HEK293 (cell line): ENCODE data around the gene NAV2.

Experiments
- CTCF ChIA-PET: fragments of 350-600 bp; formaldehyde crosslinking; extraction: SDS; loops from one replicate; lab custom pipeline; 2021; ENCODE audit warnings: antibody characterized with exemption; lab: Yijun Ruan, JAX
- POLR2A ChIA-PET: fragments of 300-600 bp; formaldehyde crosslinking; extraction: SDS; loops from one replicate; lab custom pipeline; 2020; ENCODE audit warnings: antibody characterized with exemption, inconsistent platforms; lab: Yijun Ruan, JAX
- H3K27ac ChIP-seq: fragments of 200-500 bp; sonication (Bioruptor generic); 2 replicates; pipeline ENCODE4 v1.5.1; 2014; ENCODE audit warnings: low read depth, low read length, control low read depth, inconsistent platforms; ENCODE audit errors: extremely low read depth
- H3K36me3 ChIP-seq, 2 experiments: fragments of 200-500 bp in 1 of 2; sonication (Bioruptor generic) in 1 of 2; 1 replicate in 1 of 2; 2 replicates in 1 of 2; pipeline ENCODE4 v1.5.1; 2014 to 2017; ENCODE audit warnings: inconsistent platforms in 2 of 2, low read length in 2 of 2; ENCODE audit not compliant: control insufficient read depth in 2 of 2, insufficient read depth in 1 of 2
- H3K4me1 ChIP-seq: fragments of 200-500 bp; sonication (Bioruptor generic); 2 replicates; pipeline ENCODE4 v1.5.1; 2014; ENCODE audit warnings: mild to moderate bottlenecking, low read length, inconsistent platforms; ENCODE audit not compliant: control insufficient read depth, insufficient read depth
- H3K4me3 ChIP-seq: 2 replicates; pipeline ENCODE4 v1.5.1; 2011; ENCODE audit warnings: low read depth, mild to moderate bottlenecking, control low read depth, low read length, moderate library complexity
- H3K9me3 ChIP-seq: fragments of 200-500 bp; sonication (Bioruptor generic); 2 replicates; pipeline ENCODE4 v1.5.1; 2014; ENCODE audit warnings: low read depth, low read length, inconsistent platforms; ENCODE audit not compliant: control insufficient read depth, insufficient read depth
- MEIS1 ChIP-seq: sonication (generic); formaldehyde crosslinking; IDR thresholded peaks from 2 replicates; pipeline ENCODE4 v1.8.1; 2022; ENCODE audit warnings: missing genetic modification reagents, mild to moderate bottlenecking, borderline replicate concordance
- OSR2 ChIP-seq: fragments of 450-650 bp; formaldehyde crosslinking; IDR thresholded peaks from 2 replicates; pipeline ENCODE4 v1.5.1; 2016; ENCODE audit warnings: missing biosample characterization, missing genetic modification characterization
- YY2 ChIP-seq: fragments of 450-650 bp; formaldehyde crosslinking; IDR thresholded peaks from 2 replicates; pipeline ENCODE4 v1.5.1; 2016; ENCODE audit warnings: missing biosample characterization, missing genetic modification characterization
- ZBTB7A ChIP-seq: fragments of 450-650 bp; formaldehyde crosslinking; IDR thresholded peaks from 2 replicates; pipeline ENCODE4 v1.5.1; 2016; ENCODE audit warnings: low read depth, missing biosample characterization, missing genetic modification characterization
- ZFP37 ChIP-seq: fragments of 450-650 bp; formaldehyde crosslinking; IDR thresholded peaks from 2 replicates; pipeline ENCODE4 v1.5.1; 2016; ENCODE audit warnings: missing biosample characterization, missing genetic modification characterization
- ZNF121 ChIP-seq: fragments of 450-650 bp; formaldehyde crosslinking; IDR thresholded peaks from 2 replicates; pipeline ENCODE4 v1.5.1; 2016; ENCODE audit warnings: missing biosample characterization, missing genetic modification characterization
- ZNF266 ChIP-seq: fragments of 450-650 bp; formaldehyde crosslinking; IDR thresholded peaks from 2 replicates; pipeline ENCODE4 v1.5.1; 2016; ENCODE audit warnings: missing biosample characterization, missing genetic modification characterization, low read depth
- ZNF274 ChIP-seq, 2 experiments: fragments of 200-500 bp in 1 of 2; fragments of 450-650 bp in 1 of 2; sonication (Bioruptor generic) in 1 of 2; formaldehyde crosslinking in 1 of 2; IDR thresholded peaks; 2 replicates each; pipeline versions ENCODE4 v1.5.1 to v1.6.1; 2014 to 2016; ENCODE audit warnings: borderline replicate concordance in 1 of 2, inconsistent platforms in 1 of 2, low read length in 1 of 2, missing biosample characterization in 1 of 2, missing genetic modification characterization in 1 of 2
- ZNF292 ChIP-seq: fragments of 450-650 bp; formaldehyde crosslinking; IDR thresholded peaks from 2 replicates; pipeline ENCODE4 v1.5.1; 2016; ENCODE audit warnings: low read depth, missing biosample characterization, missing genetic modification characterization, borderline replicate concordance
- ZNF596 ChIP-seq: fragments of 450-650 bp; IDR thresholded peaks from 2 replicates; pipeline ENCODE4 v1.5.0; 2018; ENCODE audit warnings: missing biosample characterization, mild to moderate bottlenecking, missing genetic modification characterization, moderate library complexity
- ZNF677 ChIP-seq: fragments of 450-650 bp; IDR thresholded peaks from 2 replicates; pipeline ENCODE4 v1.5.0; 2018; ENCODE audit warnings: missing biosample characterization, mild to moderate bottlenecking, missing genetic modification characterization, moderate library complexity
- TF ChIP-seq, protein P1 (sequence below): fragments of 450-650 bp; formaldehyde crosslinking; IDR thresholded peaks from 2 replicates; pipeline ENCODE4 v1.5.1; 2016; ENCODE audit warnings: missing biosample characterization, missing genetic modification characterization
- TF ChIP-seq, protein P2 (sequence below): IDR thresholded peaks from 2 replicates; pipeline ENCODE4 v1.6.1; 2011; ENCODE audit warnings: mild to moderate bottlenecking, low read depth, low read length, borderline replicate concordance
- TF ChIP-seq, protein P3 (sequence below): fragments of 450-650 bp; formaldehyde crosslinking; IDR thresholded peaks from 2 replicates; pipeline ENCODE4 v1.5.1; 2016; ENCODE audit warnings: missing biosample characterization, missing genetic modification characterization, borderline replicate concordance
- TF ChIP-seq, protein P4 (sequence below): fragments of 450-650 bp; formaldehyde crosslinking; IDR thresholded peaks from 2 replicates; pipeline ENCODE4; 2016; ENCODE audit warnings: missing biosample characterization, missing genetic modification characterization
- TF ChIP-seq, protein P5 (sequence below): fragments of 450-650 bp; IDR thresholded peaks from 2 replicates; pipeline ENCODE4 v1.5.1; 2018; ENCODE audit warnings: missing biosample characterization, mild to moderate bottlenecking, missing genetic modification characterization
- TF ChIP-seq, protein P6 (sequence below): fragments of 450-650 bp; formaldehyde crosslinking; IDR thresholded peaks from 2 replicates; pipeline ENCODE4 v1.5.1; 2016; ENCODE audit warnings: missing biosample characterization, missing genetic modification characterization

NAV2 gene

DNA sequence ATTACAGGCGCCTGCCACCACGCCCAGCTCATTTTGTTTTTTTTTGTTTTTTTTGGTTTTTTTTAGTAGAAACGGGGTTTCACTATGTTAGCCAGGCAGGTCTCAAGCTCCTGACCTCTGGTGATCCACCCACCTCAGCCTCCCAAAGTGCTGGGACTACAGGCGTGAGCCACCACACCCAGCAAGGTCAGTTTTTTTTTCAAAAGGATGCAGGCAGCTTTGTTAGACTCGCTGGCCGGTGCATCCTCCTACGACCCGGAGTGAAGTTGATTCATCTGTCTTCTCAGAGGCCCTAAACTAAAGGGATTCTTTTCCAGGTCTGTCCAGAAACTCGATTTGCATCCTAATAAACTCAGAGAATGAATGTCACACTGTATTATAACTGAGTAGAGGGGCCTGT, 265.3 kb downstream of the NAV2 start:
- POLR2A ChIA-PET, result no interaction called here
- Histone ChIP-seq H3K4me1 (0 out of 2 replicates have a peak, but pooled peaks cover 3% of the 10 kb centered on the region), H3K36me3 (no peaks in the 10 kb centered on the region), H3K27ac (no peak overlapping the region), H3K4me3 (no peak overlapping the region), H3K9me3 (no peaks in the 10 kb centered on the region)
- TF ChIP-seq, protein P1, sequence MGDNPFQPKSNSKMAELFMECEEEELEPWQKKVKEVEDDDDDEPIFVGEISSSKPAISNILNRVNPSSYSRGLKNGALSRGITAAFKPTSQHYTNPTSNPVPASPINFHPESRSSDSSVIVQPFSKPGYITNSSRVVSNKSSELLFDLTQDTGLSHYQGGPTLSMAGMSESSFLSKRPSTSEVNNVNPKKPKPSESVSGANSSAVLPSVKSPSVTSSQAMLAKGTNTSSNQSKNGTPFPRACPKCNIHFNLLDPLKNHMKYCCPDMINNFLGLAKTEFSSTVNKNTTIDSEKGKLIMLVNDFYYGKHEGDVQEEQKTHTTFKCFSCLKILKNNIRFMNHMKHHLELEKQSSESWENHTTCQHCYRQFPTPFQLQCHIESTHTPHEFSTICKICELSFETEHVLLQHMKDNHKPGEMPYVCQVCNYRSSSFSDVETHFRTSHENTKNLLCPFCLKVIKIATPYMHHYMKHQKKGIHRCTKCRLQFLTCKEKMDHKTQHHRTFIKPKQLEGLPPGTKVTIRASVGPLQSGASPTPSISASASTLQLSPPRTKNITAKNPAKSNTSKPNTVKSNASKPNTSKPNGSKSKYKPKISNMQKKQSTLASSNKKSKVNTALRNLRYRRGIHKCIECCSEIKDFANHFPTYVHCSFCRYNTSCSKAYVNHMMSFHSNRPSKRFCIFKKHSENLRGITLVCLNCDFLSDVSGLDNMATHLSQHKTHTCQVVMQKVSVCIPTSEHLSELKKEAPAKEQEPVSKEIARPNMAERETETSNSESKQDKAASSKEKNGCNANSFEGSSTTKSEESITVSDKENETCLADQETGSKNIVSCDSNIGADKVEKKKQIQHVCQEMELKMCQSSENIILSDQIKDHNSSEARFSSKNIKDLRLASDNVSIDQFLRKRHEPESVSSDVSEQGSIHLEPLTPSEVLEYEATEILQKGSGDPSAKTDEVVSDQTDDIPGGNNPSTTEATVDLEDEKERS (tag by site-specific recombination), result no peak
- TF ChIP-seq, protein P2, sequence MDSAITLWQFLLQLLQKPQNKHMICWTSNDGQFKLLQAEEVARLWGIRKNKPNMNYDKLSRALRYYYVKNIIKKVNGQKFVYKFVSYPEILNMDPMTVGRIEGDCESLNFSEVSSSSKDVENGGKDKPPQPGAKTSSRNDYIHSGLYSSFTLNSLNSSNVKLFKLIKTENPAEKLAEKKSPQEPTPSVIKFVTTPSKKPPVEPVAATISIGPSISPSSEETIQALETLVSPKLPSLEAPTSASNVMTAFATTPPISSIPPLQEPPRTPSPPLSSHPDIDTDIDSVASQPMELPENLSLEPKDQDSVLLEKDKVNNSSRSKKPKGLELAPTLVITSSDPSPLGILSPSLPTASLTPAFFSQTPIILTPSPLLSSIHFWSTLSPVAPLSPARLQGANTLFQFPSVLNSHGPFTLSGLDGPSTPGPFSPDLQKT, result no peak
- no peak for TF ChIP-seq OSR2 (tag by site-specific recombination)
- TF ChIP-seq, protein P3, sequence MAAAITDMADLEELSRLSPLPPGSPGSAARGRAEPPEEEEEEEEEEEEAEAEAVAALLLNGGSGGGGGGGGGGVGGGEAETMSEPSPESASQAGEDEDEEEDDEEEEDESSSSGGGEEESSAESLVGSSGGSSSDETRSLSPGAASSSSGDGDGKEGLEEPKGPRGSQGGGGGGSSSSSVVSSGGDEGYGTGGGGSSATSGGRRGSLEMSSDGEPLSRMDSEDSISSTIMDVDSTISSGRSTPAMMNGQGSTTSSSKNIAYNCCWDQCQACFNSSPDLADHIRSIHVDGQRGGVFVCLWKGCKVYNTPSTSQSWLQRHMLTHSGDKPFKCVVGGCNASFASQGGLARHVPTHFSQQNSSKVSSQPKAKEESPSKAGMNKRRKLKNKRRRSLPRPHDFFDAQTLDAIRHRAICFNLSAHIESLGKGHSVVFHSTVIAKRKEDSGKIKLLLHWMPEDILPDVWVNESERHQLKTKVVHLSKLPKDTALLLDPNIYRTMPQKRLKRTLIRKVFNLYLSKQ (tag by site-specific recombination), result no peak
- no peak for TF ChIP-seq ZFP37 (tag by site-specific recombination)
- TF ChIP-seq ZNF274 (IDR thresholded peaks at IDR 0.05; ENCODE audit: low read length), result no peak
- no peak for TF ChIP-seq ZNF274 (tag by site-specific recombination; IDR thresholded peaks at IDR 0.05; ENCODE audit: borderline replicate concordance)
- TF ChIP-seq ZNF266 (tag by site-specific recombination), result no peak
- no peak for TF ChIP-seq ZNF596 (tag by site-specific recombination)
- TF ChIP-seq, protein P4, sequence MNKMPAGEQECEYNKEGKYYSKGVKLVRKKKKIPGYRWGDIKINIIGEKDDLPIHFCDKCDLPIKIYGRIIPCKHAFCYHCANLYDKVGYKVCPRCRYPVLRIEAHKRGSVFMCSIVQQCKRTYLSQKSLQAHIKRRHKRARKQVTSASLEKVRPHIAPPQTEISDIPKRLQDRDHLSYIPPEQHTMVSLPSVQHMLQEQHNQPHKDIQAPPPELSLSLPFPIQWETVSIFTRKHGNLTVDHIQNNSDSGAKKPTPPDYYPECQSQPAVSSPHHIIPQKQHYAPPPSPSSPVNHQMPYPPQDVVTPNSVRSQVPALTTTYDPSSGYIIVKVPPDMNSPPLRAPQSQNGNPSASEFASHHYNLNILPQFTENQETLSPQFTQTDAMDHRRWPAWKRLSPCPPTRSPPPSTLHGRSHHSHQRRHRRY (tag by site-specific recombination), result no peak
- TF ChIP-seq, protein P5, sequence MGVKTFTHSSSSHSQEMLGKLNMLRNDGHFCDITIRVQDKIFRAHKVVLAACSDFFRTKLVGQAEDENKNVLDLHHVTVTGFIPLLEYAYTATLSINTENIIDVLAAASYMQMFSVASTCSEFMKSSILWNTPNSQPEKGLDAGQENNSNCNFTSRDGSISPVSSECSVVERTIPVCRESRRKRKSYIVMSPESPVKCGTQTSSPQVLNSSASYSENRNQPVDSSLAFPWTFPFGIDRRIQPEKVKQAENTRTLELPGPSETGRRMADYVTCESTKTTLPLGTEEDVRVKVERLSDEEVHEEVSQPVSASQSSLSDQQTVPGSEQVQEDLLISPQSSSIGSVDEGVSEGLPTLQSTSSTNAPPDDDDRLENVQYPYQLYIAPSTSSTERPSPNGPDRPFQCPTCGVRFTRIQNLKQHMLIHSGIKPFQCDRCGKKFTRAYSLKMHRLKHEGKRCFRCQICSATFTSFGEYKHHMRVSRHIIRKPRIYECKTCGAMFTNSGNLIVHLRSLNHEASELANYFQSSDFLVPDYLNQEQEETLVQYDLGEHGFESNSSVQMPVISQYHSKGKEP (tag by site-specific recombination), result no peak
- no peak for TF ChIP-seq ZNF121 (tag by site-specific recombination)
- TF ChIP-seq, protein P6, sequence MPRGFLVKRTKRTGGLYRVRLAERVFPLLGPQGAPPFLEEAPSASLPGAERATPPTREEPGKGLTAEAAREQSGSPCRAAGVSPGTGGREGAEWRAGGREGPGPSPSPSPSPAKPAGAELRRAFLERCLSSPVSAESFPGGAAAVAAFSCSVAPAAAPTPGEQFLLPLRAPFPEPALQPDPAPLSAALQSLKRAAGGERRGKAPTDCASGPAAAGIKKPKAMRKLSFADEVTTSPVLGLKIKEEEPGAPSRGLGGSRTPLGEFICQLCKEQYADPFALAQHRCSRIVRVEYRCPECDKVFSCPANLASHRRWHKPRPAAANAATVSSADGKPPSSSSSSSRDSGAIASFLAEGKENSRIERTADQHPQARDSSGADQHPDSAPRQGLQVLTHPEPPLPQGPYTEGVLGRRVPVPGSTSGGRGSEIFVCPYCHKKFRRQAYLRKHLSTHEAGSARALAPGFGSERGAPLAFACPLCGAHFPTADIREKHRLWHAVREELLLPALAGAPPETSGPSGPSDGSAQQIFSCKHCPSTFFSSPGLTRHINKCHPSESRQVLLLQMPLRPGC (tag by site-specific recombination), result no peak
- TF ChIP-seq YY2 (tag by site-specific recombination), result no peak
- no peak for TF ChIP-seq ZNF292
- TF ChIP-seq ZBTB7A, result no peak
- no peak for TF ChIP-seq MEIS1 (CRISPR knock-in tag)
- TF ChIP-seq ZNF677 (tag by site-specific recombination), result no peak
- CTCF ChIA-PET, result interaction anchor here (0.6 kb wide), 1 partner anchor 26 kb away, joined by 4 read pairs; no protein-coding TSS in a partner anchor
